ENCODE data around the gene MFSD2A. TPM values are rescaled to one million over a fixed set of nuclear protein-coding genes. Genes with fewer than 3 reads are reported as not detected.

The MFSD2A gene
- total RNA-seq, 1 experiment from 2014 or later = 1.4 TPM

DNA sequence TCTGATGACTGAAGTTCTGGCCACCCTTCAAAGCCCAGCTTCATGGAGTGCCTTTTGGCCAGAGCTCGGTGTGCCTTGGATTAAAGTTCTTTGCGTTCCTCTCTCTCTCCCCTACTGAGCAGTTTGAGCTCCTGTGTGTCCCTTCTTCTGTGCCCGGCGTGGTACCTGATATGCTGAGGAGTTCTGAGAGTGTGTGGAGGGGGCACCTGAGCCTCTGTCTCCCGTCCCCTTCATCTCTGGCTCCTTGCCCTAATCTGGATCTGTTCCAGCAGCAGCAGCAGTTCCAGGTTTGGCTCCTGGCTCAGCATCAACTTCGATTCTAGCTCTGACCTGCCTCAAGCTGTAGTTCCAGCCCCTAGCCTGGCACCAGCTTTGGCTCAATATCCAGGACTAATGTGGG is 28.1 kb upstream of the MFSD2A start:
- Histone ChIP-seq H3K9me2 (ENCODE audit: insufficient read depth) (no peaks in the 10 kb centered on the region), H3K27ac (no peak overlapping the region)
- BruUV-seq (replicated peaks) = no TSS peak

GRCh38 chr1:39927538-39927937 is 27.4 kb upstream of the MFSD2A start:
- no peak overlapping the region for H3K27ac ChIP-seq
- TF ChIP-seq, protein P1, sequence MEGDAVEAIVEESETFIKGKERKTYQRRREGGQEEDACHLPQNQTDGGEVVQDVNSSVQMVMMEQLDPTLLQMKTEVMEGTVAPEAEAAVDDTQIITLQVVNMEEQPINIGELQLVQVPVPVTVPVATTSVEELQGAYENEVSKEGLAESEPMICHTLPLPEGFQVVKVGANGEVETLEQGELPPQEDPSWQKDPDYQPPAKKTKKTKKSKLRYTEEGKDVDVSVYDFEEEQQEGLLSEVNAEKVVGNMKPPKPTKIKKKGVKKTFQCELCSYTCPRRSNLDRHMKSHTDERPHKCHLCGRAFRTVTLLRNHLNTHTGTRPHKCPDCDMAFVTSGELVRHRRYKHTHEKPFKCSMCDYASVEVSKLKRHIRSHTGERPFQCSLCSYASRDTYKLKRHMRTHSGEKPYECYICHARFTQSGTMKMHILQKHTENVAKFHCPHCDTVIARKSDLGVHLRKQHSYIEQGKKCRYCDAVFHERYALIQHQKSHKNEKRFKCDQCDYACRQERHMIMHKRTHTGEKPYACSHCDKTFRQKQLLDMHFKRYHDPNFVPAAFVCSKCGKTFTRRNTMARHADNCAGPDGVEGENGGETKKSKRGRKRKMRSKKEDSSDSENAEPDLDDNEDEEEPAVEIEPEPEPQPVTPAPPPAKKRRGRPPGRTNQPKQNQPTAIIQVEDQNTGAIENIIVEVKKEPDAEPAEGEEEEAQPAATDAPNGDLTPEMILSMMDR (conservative IDR thresholded peaks at IDR 0.05) = no peak
- TF ChIP-seq EZH2 (IDR thresholded peaks at IDR 0.05; ENCODE audit: low read depth) = no peak
- BruUV-seq (replicated peaks) = no TSS peak
- no peaks in the 10 kb centered on the region for H3K27me3 ChIP-seq (ENCODE audit: insufficient read depth, low read depth)
- ChIA-PET CTCF (no interaction called here), POLR2A (ENCODE audit: unreplicated experiment) (no interaction called here)
- H2AFZ ChIP-seq = no peak overlapping the region
- intact Hi-C loops (cut with micrococcal nuclease; ENCODE audit: unreplicated experiment) = no loop called here
- no peaks in the 10 kb centered on the region for H3K9me2 ChIP-seq (ENCODE audit: insufficient read depth)
- no peak for DNase-seq
- H3K9me3 ChIP-seq (ENCODE audit: insufficient read depth, low read depth) = no peaks in the 10 kb centered on the region
- no peaks in the 10 kb centered on the region for H3K4me1 ChIP-seq (replicated peaks; ENCODE audit: insufficient read depth)
- H3K79me2 ChIP-seq (ENCODE audit: low read depth) = no peaks in the 10 kb centered on the region
- no peaks in the 10 kb centered on the region for H3K36me3 ChIP-seq (ENCODE audit: low read depth)
- no peak overlapping the region for H3K4me3 ChIP-seq
- H3K4me2 ChIP-seq = no peak overlapping the region
- no peaks in the 10 kb centered on the region for H3F3A ChIP-seq (ENCODE audit: insufficient read depth, low read depth)
- no peaks in the 10 kb centered on the region for H4K20me1 ChIP-seq (ENCODE audit: insufficient read depth)

More for the DNA sequence above, 28.1 kb upstream of the MFSD2A start:
- DNase-seq = no peak
- no peaks in the 10 kb centered on the region for H3K9me3 ChIP-seq (ENCODE audit: insufficient read depth, low read depth)
- H3K4me1 ChIP-seq (replicated peaks; ENCODE audit: insufficient read depth) = no peaks in the 10 kb centered on the region
- intact Hi-C loops (cut with micrococcal nuclease; ENCODE audit: unreplicated experiment) = no loop called here
- no peak overlapping the region for H2AFZ ChIP-seq
- no peaks in the 10 kb centered on the region for H4K20me1 ChIP-seq (ENCODE audit: insufficient read depth)
- H3F3A ChIP-seq (ENCODE audit: insufficient read depth, low read depth) = no peaks in the 10 kb centered on the region
- POLR2A ChIA-PET (ENCODE audit: unreplicated experiment) = no interaction called here
- H3K36me3 ChIP-seq (ENCODE audit: low read depth) = no peaks in the 10 kb centered on the region
- TF ChIP-seq EZH2 (IDR thresholded peaks at IDR 0.05; ENCODE audit: low read depth) = no peak
- TF ChIP-seq, protein P1 (conservative IDR thresholded peaks at IDR 0.05) = no peak
- no peak overlapping the region for H3K4me3 ChIP-seq
- CTCF ChIA-PET = no interaction called here
- H3K4me2 ChIP-seq = no peak overlapping the region
- no peaks in the 10 kb centered on the region for H3K27me3 ChIP-seq (ENCODE audit: insufficient read depth, low read depth)
- H3K79me2 ChIP-seq (ENCODE audit: low read depth) = no peaks in the 10 kb centered on the region

- ChIA-PET CTCF (interaction anchor here (0.7 kb wide), 1 partner anchor 9 kb away, joined by 3 read pairs; no protein-coding TSS in a partner anchor), POLR2A (ENCODE audit: unreplicated experiment) (no interaction called here)
- Histone ChIP-seq H3K27me3 (ENCODE audit: insufficient read depth, low read depth) (no peaks in the 10 kb centered on the region), H2AFZ (no peak overlapping the region), H3K79me2 (ENCODE audit: low read depth) (no peaks in the 10 kb centered on the region), H3K4me3 (no peak overlapping the region), H3K4me1 (replicated peaks; ENCODE audit: insufficient read depth) (peaks cover 10% of the 10 kb centered on the region), H3F3A (ENCODE audit: insufficient read depth, low read depth) (peaks cover 4% of the 10 kb centered on the region; the same call in 1 of the 2 replicates), H3K4me2 (no peak overlapping the region), H3K9me2 (ENCODE audit: insufficient read depth) (no peaks in the 10 kb centered on the region), H4K20me1 (ENCODE audit: insufficient read depth) (no peaks in the 10 kb centered on the region), H3K27ac (no peak overlapping the region), H3K36me3 (ENCODE audit: low read depth) (no peaks in the 10 kb centered on the region), H3K9me3 (ENCODE audit: insufficient read depth, low read depth) (no peaks in the 10 kb centered on the region)
- no peak for TF ChIP-seq EZH2 (IDR thresholded peaks at IDR 0.05; ENCODE audit: low read depth)
- TF ChIP-seq, protein P1 (conservative IDR thresholded peaks at IDR 0.05) = no peak
- DNase-seq = no peak
- intact Hi-C loops (cut with micrococcal nuclease; ENCODE audit: unreplicated experiment) = no loop called here
- no TSS peak for BruUV-seq (replicated peaks)
Observed at GRCh38 chr1:39928809-39929587, 25.9 kb upstream of the MFSD2A start.
